Suprapubic skin (tissue), 4 donors: Measurements from ENCODE around the gene RRAD.

Experiments used
- CTCF ChIP-seq, 2 donors: fragments of 200-600 bp in 1 of 2; fragments of 450-650 bp in 1 of 2; sonication (generic) in 1 of 2; IDR thresholded peaks; one replicate each; pipeline ENCODE4 v1.5.1; 2016 to 2019; ENCODE audit warnings: antibody characterized with exemption in 2 of 2, mild to moderate bottlenecking in 1 of 2, moderate library complexity in 1 of 2
- POLR2A ChIP-seq, 2 donors: fragments of 450-650 bp; IDR thresholded peaks; one replicate each; pipeline ENCODE4 v1.6.1; 2017; ENCODE audit warnings: antibody characterized with exemption in 2 of 2, mild to moderate bottlenecking in 2 of 2, moderate library complexity in 2 of 2
- POLR2AphosphoS5 ChIP-seq, 3 donors: sonication (generic); formaldehyde crosslinking; IDR thresholded peaks; one replicate each; pipeline ENCODE4 v1.6.1; 2017; ENCODE audit warnings: antibody characterized with exemption in 3 of 3

DNA sequence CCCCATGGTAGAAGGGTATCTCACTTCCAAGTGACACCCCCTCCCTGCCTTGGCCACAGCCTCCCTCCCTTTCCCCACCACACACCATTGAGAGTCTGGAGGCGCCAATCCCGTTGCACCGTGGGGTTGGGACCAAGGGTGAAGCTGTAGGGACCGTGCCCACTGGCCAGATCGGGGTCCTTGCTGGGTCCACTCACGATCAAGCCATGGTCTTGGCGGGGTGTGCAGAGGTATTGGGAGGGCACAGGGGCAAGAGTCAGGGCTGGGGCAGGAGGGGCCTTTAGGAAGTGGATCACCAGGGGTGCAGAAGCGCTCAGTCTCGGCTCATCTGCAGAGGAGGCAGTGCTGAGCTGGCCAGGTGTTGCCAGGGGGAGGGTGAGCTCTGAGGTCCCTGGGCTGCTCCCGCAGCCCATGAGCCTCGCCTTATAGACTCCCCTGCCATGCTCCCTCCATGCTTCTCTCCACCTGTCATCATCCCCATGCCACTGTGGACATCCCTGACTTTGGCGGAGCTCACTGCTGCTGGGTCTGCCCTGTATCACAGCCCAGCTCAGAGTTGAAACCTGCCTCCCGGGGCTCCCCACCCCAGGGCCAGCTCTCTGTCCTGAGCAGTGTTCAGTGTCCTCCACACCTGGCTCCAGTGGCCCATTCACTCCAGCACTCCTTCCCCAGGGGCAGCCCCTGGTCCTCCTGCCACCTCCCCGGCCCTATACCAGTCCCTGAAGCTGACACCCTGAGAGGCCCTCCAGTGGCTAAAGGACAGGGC is 15.0 kb downstream of the RRAD start:
- TF ChIP-seq CTCF (IDR thresholded peaks at IDR 0.05): no peak
- no peak for TF ChIP-seq POLR2A (IDR thresholded peaks at IDR 0.05)
- TF ChIP-seq POLR2AphosphoS5 (IDR thresholded peaks at IDR 0.05): no peak
